Smooth muscle cell (in vitro differentiated cells): Measurements from ENCODE around the gene LZTS2. TPM values are rescaled to one million over a fixed set of nuclear protein-coding genes. Genes with fewer than 3 reads are reported as not detected.

Experiments
- DNase-seq: peaks from one replicate; lab custom pipeline; 2025; ENCODE audit not compliant: unreplicated experiment; lab: John Stamatoyannopoulos, UW
- H2AFZ ChIP-seq: fragments of 200-600 bp; sonication (generic); 2 replicates; pipeline ENCODE4 v1.6.0; 2016; ENCODE audit warnings: antibody characterized with exemption, low read depth, mild to moderate bottlenecking
- H3F3A ChIP-seq: fragments of 200-600 bp; sonication (generic); 2 replicates; pipeline ENCODE4 v1.6.0; 2017; ENCODE audit warnings: antibody characterized with exemption, low read depth
- H3K27ac ChIP-seq: fragments of 200-600 bp; sonication (generic); 2 replicates; pipeline ENCODE4 v1.5.1; 2016; ENCODE audit warnings: low read depth, mild to moderate bottlenecking
- H3K27me3 ChIP-seq: fragments of 200-600 bp; sonication (generic); 2 replicates; pipeline ENCODE4 v1.6.1; 2016; ENCODE audit warnings: low read depth, mild to moderate bottlenecking
- H3K36me3 ChIP-seq: fragments of 200-600 bp; sonication (generic); 2 replicates; pipeline ENCODE4 v1.5.1; 2016; ENCODE audit warnings: low read depth
- H3K4me1 ChIP-seq: fragments of 200-600 bp; sonication (generic); 2 replicates; pipeline ENCODE4 v1.5.1; 2016; ENCODE audit warnings: low read depth
- H3K4me2 ChIP-seq: fragments of 200-600 bp; sonication (generic); 2 replicates; pipeline ENCODE4 v1.6.0; 2016; ENCODE audit warnings: mild to moderate bottlenecking
- H3K4me3 ChIP-seq: fragments of 200-600 bp; sonication (generic); 2 replicates; pipeline ENCODE4 v1.5.1; 2016; ENCODE audit warnings: mild to moderate bottlenecking
- H3K79me2 ChIP-seq: fragments of 200-600 bp; sonication (generic); 2 replicates; pipeline ENCODE4 v1.6.0; 2016; ENCODE audit warnings: low read depth, mild to moderate bottlenecking
- H3K9ac ChIP-seq: fragments of 200-600 bp; sonication (generic); 2 replicates; pipeline ENCODE4 v1.6.0; 2016; ENCODE audit warnings: low read depth
- H3K9me3 ChIP-seq: fragments of 200-600 bp; sonication (generic); replicated peaks from 2 replicates; pipeline ENCODE4 v1.5.1; 2016; ENCODE audit warnings: low read depth
- H4K20me1 ChIP-seq: fragments of 200-600 bp; sonication (generic); 2 replicates; pipeline ENCODE4 v1.6.0; 2016; ENCODE audit warnings: low read depth
- CTCF ChIP-seq: fragments of 200-600 bp; sonication (generic); IDR thresholded peaks from 2 replicates; pipeline ENCODE4 v1.5.1; 2017; ENCODE audit warnings: borderline replicate concordance, mild to moderate bottlenecking, antibody characterized with exemption; ENCODE audit not compliant: insufficient read depth, poor library complexity, severe bottlenecking
- WGBS: methylation state at CpG from one replicate; pipeline ENCODE4 v1.1.7; 2016; ENCODE audit warnings: low lambda C conversion rate; 5-methylcytosine and 5-hydroxymethylcytosine counted together
- polyA plus RNA-seq: library from polyadenylated mRNA; unstranded; fragments of >200 nt; fragmentation: Nextera tagmentation; extraction: Ambion mirVana; gene quantifications from 2 replicates; pipeline ENCODE4 v1.2.1, GENCODE V29; 2016
- total RNA-seq: library from RNA; depleted of rRNA; stranded (reverse); fragments of >200 nt; gene quantifications from 2 replicates; pipeline ENCODE4 v1.2.3, GENCODE V29; 2014

Gene LZTS2
- total and polyA plus RNA-seq, 2 experiments from 2014 or later = 54.9 to 103 TPM

GRCh38 chr10:100998991-100999741, 442 bp upstream of the LZTS2 start:
- Histone ChIP-seq H3K4me2 (peak overlapping the region; percentile 93), H3K4me1 (peaks cover 27% of the 10 kb centered on the region), H3F3A (peaks cover 24% of the 10 kb centered on the region), H3K9ac (peak overlapping the region; percentile 98), H3K27ac (peak overlapping the region; percentile 97), H2AFZ (peak overlapping the region; percentile 71), H3K27me3 (no peaks in the 10 kb centered on the region), H3K9me3 (no peaks in the 10 kb centered on the region), H4K20me1 (peaks cover 28% of the 10 kb centered on the region), H3K4me3 (peak overlapping the region; percentile 81), H3K79me2 (peaks cover 40% of the 10 kb centered on the region), H3K36me3 (no peaks in the 10 kb centered on the region)
- peak; percentile 65 for DNase-seq
- TF ChIP-seq CTCF = peak; percentile 93
- 3% methylated on average over 39 of the region's 83 CpGs for WGBS

DNA sequence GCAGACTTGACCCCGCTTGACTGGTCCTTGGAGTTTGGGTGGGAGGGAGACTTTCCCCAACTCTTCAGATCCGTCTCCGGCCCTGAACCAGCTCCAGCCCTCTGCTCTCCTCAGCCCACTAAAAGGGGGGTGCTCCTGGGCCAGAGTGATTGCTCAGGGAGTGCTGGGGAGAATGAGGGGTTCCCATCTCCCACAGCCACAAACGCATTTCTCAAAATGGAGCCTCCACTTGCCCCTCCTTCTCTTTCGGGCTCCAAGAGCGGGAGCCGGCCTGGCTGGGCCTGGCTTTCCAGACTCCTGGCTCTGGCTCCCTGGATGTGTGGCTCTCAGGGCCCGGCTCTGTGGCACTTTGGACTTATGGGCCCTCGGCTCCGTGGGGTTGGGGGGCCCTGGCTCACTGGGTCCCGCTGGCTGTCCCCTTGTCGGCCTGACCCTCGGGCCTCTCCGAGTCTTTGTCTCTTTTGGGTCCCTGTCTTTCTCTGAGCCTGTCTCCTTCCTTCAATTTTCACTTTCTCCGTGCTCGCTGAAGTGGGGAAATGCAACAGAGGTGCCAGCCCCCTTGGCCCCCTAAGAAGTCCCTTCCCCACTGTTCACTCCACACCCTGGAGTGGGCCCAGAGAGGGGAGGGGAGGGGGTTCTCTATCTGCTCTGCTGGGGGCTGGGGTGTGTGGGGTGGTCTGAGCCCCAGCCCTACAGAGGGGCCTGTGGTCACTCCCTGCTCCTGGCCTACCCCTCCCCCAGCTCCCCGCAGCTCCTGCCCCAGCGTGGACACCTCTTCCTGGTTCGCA, 713 bp downstream of the LZTS2 start:
- Histone ChIP-seq H3K27me3 (no peaks in the 10 kb centered on the region), H3K9ac (peak overlapping the region; percentile 92), H3K79me2 (peaks cover 40% of the 10 kb centered on the region), H3K27ac (peak overlapping the region; percentile 97), H3K4me3 (peak overlapping the region; percentile 81), H3K9me3 (no peaks in the 10 kb centered on the region), H3F3A (peaks cover 15% of the 10 kb centered on the region), H3K4me1 (peaks cover 27% of the 10 kb centered on the region), H2AFZ (peak overlapping the region; percentile 52), H4K20me1 (peaks cover 39% of the 10 kb centered on the region), H3K36me3 (no peaks in the 10 kb centered on the region), H3K4me2 (peak overlapping the region; percentile 93)
- 12% methylated on average over 17 of the region's 19 CpGs for WGBS
- TF ChIP-seq CTCF = no peak
- DNase-seq = peak; percentile 51

GRCh38 chr10:101000915-101001658, 1.5 kb downstream of the LZTS2 start:
- TF ChIP-seq CTCF = no peak
- WGBS = 42% methylated on average over 11 of the region's 12 CpGs
- peak overlapping the region; percentile 81 for H3K4me3 ChIP-seq
- no peaks in the 10 kb centered on the region for H3K9me3 ChIP-seq
- H4K20me1 ChIP-seq = peaks cover 45% of the 10 kb centered on the region
- peaks cover 14% of the 10 kb centered on the region for H3F3A ChIP-seq
- peak overlapping the region; percentile 92 for H3K9ac ChIP-seq
- peak overlapping the region; percentile 93 for H3K4me2 ChIP-seq
- peak; percentile 40 for DNase-seq
- H3K4me1 ChIP-seq = peaks cover 27% of the 10 kb centered on the region
- peaks cover 40% of the 10 kb centered on the region for H3K79me2 ChIP-seq
- no peaks in the 10 kb centered on the region for H3K36me3 ChIP-seq
- peak overlapping the region; percentile 97 for H3K27ac ChIP-seq
- H2AFZ ChIP-seq = no peak overlapping the region
- H3K27me3 ChIP-seq = no peaks in the 10 kb centered on the region
